Activated T-cell treated with anti-CD3 and anti-CD28 coated beads, Interleukin-2, amount 50 U/mL, for 1 hour (primary cell): ENCODE results near the gene CNTN4.
"Not testable (repeated sequence)": the region's sequence is repeated elsewhere in the genome, so short reads cannot be mapped to it uniquely, and the experiment has no call there.

Experiments used
- DNase-seq: peaks from one replicate; pipeline ENCODE4 v3.0.0-alpha.2; 2020

CNTN4 gene

DNA sequence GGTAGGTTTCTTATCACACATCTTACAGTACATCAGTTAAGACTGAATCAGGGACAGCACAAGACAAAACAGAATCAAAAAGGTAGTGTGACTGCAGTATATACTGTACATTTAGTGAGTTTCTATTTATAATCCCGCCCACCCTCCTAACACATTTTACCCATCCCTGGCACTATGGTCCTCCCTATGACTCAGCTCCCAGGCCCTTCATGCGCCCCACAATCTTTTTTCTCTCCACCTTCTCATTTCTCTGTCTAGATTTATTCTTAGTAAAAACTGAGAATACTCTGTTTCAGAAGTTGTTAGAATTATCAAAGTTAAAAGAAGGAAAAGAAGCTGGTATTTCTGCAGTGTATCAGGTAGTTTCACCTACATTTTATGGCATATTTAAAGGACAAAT, 427.3 kb downstream of the CNTN4 start:
- DNase-seq = no peak

DNA sequence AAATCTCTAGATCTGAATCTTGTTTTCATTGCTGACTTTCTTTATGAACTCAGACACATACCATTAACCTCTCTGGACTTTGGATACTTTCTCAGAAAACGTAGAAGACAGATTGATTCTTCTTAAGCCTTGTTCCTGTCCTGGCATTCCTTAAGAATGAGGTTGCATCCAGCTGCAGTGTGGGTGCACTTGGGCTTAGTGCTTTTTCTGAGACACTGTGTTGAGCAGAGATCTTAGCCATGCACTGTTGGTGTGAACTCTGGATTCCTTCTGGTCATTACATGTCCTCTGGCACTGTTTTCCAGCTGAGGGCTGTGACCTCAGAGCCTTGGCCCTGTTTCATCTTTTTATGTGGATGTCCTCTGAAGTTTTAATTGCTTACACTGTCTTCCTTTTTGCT, 428.3 kb downstream of the CNTN4 start:
- no peak for DNase-seq

DNA sequence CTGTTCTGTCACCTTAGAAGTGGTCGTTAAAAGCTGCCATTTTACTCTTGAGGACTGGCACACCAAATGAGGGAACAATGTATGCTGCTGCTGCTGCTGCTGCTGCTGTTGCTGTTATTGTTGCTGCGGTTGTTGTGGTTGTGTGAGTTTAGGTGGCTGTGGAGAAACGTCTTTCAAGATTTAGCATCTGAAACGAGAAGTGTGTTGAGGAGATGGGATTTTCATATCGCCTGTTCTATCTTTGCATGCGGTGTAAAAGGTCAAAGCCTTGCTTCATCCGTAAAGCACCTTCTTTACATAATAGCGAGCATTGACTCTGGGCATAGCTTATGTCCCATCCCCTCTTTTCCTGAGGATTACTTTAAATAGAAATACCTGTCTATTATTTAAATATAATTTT, 428.7 kb downstream of the CNTN4 start:
- not testable (repeated sequence) for DNase-seq

DNA sequence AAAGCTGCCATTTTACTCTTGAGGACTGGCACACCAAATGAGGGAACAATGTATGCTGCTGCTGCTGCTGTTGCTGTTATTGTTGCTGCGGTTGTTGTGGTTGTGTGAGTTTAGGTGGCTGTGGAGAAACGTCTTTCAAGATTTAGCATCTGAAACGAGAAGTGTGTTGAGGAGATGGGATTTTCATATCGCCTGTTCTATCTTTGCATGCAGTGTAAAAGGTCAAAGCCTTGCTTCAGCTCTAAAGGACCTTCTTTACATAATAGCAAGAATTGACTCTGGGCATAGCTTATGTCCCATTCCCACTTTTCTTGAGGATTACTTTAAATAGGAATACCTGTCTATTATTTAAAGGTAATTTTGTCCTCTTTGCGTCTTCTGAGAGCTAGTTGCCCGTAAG, 436.1 kb downstream of the CNTN4 start:
- not testable (repeated sequence) for DNase-seq

DNA sequence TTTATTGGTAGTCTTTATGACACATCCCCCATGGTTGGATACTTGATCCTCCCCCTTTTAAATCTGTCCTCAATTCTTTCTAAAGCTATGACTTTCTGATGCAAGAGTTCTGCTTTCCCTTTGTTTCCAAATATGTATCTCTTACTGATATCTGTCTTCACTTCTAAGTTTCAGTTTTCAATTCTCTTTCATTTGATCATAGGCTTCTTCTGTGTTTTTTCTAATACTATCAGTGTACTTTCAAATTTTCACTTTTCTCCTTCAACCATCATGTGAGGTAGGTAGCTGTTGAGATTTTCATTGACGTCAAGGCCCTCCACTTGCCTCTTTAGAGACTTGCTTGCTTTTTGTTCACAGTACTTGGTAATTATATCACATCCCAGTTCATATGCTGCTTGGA, 436.5 kb downstream of the CNTN4 start:
- no peak for DNase-seq

DNA sequence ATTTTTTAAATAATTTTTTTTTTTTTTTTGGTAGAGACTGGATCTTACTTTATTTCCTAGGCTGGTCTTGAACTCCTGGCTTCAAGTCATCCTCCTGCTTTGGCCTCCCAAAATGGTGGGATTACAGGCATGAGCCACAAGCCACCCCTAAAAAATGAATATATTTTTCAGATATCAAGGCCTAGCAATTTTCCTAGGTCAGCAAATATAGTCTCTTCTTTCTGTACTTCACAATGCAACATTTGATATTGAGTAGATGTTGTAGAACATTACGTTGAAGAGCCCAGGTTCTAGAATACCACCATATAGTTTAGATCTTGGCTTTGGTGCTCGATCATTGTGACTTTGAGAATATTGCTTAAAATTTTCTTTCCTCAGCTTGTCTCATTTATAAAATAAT, 437.9 kb downstream of the CNTN4 start:
- DNase-seq = no peak

DNA sequence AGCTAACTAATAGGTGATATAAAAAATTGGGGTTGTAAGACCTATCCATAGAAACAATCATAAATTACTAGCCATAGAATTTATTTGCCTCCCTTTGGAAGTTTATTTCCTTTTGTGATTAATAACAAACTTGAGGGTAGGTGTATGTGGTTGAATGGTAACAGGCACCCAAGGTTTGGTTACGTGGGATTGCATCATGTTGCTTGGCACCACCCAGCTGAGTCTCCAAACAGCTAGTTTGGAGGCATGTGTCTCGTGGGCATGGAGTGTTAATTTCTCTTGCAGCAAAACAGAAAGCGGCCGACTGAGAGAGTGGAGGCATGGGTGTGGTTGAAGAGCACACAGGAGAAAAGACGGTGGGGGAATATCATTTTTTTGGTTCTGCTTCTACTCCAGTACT, 441.4 kb downstream of the CNTN4 start:
- no peak for DNase-seq

DNA sequence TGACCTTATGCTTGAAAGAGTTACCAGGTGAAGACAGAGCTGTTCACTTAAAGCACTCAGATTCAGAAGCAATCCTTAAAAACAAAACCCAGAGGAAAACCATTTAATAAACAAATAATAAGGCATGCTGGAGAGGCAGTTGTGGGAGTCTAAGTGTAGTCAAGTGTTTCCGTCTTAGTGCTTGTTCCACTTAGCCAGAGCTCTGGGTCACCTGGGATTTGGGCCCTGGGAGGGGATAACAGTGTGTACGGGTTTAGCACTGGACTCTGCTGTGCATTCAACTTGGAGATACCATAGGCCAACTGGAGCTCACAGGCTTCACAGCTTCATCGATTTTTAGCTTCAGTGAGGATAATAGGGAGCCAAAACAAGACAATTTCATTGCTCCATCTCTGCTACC, 444.6 kb downstream of the CNTN4 start:
- no peak for DNase-seq

DNA sequence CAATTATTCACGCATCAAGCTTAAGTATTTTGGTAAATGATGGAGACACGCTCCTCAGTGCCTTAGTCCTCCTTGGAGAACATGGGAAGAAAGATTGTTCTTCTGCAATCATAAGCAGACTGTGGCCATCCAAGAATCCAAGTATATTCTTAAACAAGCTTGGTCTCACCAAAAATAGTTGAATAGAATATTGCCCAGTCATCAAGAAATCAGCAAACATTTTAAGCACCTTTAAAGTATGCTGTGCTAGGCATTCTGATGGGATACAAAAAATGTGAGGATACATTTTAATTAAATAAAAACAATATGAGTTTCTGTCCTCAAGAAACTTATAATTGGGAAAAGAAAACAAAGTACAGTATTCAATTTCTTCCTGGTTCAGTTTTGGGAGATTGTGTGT, 445.5 kb downstream of the CNTN4 start:
- DNase-seq = no peak

DNA sequence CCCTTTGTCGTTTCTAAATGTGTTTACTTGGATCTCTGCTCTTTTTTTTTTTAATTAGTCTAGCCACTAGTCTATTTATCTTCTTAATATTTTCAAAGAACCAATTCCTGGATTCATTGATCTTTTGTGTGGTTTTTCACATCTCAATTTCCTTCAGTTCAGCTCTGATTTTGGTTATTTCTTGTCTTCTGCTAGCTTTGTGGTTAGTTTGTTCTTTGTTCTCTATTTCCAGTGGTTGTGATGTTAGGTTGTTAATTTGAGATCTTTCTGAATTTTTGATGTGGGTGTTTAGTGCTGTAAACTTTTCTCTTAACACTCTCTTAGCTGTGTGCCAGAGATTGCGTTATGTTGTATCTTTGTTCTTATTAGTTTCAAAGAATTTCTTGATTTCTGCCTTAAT, 446.1 kb downstream of the CNTN4 start:
- DNase-seq = no peak

DNA sequence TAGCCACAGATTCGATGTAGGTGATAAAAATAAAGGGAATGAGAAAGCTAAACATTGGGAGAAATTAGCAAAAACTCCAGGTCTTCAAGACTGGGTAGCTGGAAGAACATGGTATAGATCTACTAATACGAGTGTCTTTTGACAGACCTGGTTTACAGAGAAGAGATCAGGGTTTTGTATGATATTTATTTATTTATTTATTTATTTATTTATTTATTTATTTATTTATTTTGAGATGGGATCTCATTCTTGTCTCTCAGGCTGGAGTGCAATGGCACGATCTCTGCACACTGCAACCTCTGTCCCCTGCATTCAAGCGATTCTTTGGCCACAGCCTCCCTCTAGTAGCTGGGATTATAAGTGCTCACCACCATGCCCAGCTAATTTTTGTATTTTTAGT, 448.4 kb downstream of the CNTN4 start:
- DNase-seq = no peak

DNA sequence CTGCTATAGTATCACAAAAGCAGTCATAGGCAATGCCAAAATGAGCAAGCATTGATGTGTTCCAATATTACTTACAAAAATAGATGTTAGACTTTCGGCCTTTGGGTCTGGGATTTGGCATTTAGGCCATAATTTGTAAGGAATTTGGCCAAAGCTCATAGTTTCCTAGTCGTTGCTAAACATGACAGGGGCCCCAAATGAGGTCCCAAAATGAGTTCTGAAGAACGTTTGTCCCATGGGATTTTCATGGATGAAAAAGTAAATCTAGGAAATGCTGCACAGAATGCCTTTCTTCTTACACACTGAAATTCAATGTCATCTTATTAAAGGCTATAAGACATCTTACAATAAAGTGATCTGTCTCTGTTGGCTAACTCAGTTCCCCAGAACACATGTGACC, 456.0 kb downstream of the CNTN4 start:
- no peak for DNase-seq

DNA sequence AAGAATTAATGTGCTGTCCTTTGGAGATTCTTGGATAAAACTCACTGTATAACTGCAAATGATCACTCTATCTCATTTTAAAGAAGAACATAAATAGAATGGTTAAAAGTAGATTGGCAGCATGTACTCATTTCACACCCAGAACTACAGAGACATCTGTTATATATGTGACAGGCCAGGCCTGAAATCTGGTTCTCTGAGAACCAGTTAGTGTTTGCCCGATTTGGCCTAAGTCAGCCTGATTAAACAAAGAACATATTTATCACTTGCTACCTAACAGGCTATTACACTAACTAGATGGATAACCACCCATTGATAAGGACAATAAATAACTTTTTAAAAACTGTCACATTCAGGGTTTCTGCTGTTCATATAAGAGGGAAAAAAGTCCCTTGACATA, 460.1 kb downstream of the CNTN4 start:
- DNase-seq = no peak

DNA sequence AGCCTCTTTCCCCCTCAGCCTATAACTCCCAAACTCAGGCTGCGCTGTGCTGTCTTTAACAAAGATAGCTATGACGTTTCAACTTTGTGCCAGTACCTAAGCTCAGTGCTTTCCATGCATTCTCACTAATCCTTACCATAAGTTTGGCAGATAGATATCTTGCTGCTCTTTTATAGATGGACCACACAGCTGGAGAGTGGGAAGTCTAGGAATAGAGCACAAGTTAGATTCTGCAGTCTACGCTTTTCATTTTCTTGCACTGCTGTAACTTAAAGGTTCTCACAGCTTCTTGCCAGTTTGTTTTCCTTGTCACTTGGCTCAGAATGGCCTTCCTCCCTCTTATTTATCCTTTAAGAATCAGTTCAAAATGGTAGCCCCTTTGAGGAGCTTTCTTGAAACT, 468.8 kb downstream of the CNTN4 start:
- no peak for DNase-seq

DNA sequence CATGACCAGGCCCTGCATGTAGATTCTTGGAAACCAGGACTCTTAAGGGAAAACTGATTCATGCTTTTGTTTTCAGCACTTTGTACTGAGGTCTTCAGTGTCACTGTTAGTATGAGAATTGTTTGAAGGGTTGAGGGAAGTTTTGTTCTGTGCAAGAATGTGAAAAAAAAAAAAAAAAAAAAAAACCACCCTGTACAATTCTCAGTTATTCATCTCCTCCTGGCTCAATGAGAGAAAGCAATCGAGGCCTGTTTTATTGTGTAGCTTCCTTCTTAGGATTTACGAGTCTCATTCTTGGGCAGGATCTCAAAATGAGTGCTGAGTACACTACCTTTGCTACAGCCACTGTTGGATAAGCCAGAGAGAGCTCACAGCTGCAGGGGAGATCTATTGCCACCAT, 469.5 kb downstream of the CNTN4 start:
- DNase-seq = no peak

DNA sequence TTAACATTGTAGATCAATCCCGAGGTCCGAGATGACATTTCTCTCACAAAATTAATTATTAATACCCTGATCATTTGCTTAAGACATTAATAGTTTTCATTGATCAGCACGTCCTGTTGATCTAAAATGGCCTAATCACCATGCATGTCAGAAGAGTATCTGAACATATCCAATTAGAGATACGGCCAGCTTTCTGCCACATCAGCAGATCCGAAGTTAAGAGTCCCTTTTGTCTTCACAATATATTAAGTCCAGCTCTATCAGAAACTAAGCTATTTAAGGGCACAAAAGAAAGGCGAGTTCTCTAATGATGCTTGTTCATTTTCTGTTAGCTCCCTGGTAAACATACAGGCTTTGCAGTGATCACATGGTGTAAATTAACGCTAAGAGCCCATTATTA, 470.3 kb downstream of the CNTN4 start:
- no peak for DNase-seq

DNA sequence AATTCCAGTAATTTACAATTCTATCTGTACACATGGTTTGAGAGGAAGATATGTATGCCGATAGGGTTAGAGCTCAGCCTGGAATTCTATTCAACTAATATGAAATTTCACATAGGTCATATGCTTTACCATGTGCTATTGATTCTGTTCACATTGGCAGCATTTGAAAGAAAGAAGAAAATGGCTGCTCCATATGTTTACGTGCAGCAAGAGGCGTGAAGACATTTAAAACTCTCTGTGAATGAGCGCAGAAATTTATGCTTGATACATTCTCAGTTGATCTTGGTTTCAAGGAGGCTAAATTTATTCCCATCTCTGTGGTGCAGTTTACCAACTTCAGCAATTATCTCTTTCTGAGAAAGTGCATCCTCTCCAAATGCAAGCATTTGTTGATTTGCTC, 478.9 kb downstream of the CNTN4 start:
- no peak for DNase-seq

DNA sequence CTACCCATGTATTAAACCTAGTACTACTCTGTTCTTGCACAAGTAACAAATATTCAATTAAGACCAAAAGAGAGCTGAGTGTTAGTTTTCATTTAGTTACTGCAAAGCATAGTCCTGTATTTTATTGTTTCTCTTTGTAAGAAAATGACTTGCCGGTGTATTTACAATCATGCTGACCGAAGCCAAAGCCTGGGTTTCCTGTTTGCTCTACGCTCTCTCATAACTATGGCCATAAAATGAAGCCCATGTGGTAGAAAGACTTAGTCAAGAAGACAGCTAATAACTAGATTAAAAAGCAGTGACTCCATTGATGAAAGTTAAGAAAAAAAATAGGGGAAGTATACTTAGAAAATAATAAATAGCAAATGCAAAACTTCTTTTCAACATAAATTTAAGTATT, 479.9 kb downstream of the CNTN4 start:
- no peak for DNase-seq

DNA sequence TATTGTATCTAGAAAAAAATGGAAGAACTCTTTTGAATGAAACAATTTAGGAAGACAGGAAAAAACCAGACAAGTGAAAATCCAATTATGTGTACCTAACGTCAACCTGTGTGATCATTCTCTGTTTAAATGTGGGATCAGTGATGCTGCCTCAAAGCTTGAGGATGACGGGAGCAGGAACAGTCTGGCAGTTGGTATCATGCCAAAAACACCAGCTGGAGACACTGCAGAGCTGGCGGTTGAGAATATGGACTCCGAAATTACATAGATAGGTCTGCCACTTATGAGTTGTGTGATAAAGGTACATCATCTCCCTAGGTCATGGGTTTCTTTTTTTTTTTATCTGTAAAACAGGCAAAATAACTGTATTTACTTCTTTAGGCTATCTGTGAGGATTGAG, 480.5 kb downstream of the CNTN4 start:
- DNase-seq = no peak

DNA sequence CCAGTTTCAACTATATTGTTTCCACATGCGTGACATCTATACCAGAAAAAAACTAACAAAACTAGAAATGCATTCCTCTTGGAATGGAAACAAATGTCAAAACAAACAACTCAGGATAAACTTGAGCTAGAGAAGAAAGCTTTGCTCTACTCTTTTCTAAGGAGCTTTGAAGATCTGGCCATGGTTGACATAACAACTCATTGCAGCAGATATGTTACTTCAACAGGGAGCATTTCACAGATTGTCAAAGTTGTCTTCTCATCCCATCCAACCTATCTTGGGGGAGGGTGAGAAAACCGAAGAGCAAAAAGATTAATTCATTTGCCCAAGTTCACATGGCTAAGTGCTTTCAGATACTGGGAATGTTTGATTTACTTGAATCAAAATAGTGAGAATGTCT, 484.4 kb downstream of the CNTN4 start:
- DNase-seq = no peak

DNA sequence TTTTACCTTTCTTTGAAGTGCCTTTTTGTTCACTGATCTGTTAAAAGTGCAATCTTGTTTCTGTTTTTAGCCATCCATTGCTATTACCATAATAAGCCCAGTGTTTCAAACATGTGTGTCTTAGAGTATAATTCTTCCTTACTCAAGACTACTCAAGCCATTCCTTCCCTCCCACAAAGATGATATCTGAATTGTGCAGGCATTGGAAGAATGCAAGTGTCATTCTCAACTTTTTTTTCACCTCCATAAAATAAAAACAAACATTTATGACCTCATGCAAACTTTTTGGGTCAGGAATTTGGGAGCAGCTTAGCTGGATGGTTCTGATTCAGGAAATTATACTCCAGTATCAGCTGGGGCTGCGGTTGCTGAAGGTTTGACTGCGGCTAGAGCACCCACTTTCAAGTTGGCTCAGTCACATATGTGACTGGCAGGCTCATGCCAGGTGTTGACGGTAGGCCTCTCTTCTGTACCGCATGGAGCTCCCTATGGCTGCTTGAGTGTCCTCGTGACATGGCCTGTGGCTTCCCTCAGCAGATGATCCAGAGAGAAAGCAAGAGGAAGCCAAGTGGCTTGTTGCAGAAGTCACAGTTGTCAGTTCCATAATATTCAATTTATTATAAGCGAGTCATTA, 490.8 kb downstream of the CNTN4 start:
- no peak for DNase-seq

DNA sequence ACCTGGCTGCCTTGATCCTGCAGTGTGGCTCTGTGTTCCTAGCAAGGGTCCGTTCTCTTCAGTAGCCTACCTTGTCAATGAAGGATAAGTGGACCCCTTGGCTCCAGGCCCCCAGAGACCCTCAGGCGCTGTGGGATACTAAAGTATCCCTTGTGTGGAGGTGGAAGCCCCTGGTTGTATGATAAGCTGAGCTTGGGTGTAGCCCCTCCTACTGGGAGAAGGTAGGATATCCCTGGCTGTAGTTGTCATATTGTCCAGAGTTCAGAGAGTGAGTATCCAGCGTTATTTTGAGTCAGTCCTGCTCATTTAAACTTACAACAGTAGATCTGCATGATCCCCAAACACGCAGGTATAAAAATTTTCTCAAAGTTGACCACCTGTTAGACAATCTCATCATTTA, 496.8 kb downstream of the CNTN4 start:
- DNase-seq = no peak

DNA sequence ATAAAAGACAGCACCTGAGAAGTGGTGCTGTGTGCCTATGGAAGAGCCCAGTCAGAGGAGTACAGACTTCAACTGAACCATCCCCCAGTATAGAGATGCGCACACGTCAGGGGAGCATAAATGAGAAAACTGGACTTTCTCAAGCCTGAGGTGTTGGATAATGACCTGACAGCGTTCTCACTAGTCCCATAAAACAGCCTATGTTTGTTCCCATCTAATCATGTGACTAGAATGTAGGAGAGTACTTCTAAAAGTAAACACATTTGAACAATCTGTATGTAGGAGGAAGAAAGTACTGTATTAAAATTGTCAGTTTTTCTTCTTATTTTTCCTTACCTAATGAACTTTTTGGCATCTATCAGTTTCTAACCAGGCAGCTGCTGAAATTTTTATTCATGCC, 498.9 kb downstream of the CNTN4 start:
- no peak for DNase-seq

DNA sequence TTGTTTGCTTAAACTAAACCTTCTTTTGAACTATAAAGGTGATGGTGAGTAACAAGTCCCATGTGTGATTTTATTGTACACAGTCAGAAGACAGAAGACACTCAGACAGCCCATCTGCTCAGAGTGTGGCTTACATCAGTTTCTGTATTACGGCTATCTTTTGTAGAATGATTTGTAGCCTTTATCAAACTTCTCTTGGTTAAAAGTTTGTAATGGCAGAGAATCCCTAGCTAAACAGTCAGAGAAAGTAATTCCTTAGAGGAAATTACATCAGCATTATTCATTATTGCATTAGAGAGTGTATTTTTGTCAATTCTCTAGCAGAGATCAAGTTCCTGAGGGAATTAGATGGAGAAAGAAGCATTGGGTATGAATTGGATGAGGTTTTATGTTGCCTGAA, 500.8 kb downstream of the CNTN4 start:
- no peak for DNase-seq

DNA sequence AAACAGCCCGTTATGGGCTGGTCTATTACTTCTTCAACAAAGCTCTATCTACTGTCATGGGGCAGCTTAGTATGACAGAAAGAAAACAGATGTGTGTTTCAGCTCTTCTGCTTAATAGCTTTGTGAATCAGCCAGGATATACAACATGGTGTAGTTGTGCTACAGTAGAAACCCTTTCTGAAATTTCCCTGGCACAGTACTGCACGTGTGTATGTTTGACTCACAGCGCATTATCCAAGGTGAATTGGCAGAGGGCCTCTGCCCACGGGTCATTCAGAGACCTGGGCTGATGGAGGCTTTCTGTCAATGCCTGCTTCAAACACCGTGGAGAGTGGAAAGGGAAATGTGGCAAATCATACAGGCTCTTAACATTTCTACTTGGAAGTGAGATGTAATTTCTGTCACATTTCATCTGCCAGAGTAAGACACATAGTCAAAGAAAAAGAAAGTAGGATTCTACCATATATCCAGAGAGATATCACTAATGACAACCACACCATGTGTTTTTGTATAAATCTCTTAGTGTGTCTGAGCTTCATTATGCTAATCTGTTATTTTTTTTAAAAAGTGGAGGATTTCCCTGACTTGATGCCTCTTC, 505.1 kb downstream of the CNTN4 start:
- DNase-seq = no peak

DNA sequence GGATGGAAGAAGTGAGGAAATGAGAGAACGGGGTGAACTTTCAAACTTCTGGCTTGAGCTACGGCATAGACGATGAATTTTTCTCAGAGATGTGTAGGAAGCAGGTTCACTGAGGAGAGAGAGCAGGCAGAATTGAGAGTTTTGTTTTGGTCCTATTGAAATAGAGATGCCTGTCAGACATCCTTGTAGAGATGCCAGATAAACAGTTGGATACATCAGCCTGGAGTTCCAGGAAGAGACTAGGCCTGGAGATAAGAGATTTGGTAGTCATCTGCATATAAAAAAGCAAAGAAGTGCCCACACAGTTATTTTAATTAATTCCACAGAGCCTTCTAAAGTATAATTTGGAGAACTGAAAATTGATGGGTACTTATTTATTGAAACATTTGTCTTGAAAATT, 515.9 kb downstream of the CNTN4 start:
- no peak for DNase-seq
